HG02973 (cell line): ENCODE measurements around the gene OSBP.
A peak's percentile ranks its signal among the peaks of the same experiment; 100 is the strongest.
"Not testable (repeated sequence)": the region's sequence is repeated elsewhere in the genome, so short reads cannot be mapped to it uniquely, and the experiment has no call there.

Source experiments
- ATAC-seq: cut with Tn5 transposase; IDR thresholded peaks from one replicate; pipeline ENCODE4 v1.9.1; 2021; ENCODE audit warnings: moderate library complexity; ENCODE audit not compliant: unreplicated experiment

The OSBP gene

GRCh38 chr11:59555601-59556114 lies 59.9 kb downstream of the OSBP start:
- no peak for ATAC-seq

DNA sequence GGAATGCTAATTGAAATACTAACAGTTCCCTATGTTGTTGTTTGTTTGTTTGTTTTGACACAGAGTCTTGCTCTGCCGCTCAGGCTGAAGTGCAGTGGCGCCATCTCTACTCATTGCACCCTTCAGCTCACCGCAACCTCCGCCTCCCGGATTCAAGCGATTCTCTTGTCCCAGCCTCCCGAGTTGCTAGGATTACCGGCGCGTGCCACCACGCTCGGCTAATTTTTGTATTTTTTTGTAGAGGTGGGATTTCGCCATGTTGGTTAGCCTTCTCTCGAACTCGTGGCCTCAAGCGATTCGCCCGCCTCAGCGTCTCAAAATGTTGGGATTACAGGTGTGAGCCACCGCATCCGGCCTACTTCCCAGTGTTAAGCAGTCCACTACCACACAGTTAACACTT lies 62.3 kb downstream of the OSBP start:
- no peak for ATAC-seq

GRCh38 chr11:59552844-59553243 lies 62.7 kb downstream of the OSBP start:
- ATAC-seq, result no peak

- no peak for ATAC-seq
Measured at GRCh38 chr11:59551659-59552521, 63.7 kb downstream of the OSBP start.

DNA sequence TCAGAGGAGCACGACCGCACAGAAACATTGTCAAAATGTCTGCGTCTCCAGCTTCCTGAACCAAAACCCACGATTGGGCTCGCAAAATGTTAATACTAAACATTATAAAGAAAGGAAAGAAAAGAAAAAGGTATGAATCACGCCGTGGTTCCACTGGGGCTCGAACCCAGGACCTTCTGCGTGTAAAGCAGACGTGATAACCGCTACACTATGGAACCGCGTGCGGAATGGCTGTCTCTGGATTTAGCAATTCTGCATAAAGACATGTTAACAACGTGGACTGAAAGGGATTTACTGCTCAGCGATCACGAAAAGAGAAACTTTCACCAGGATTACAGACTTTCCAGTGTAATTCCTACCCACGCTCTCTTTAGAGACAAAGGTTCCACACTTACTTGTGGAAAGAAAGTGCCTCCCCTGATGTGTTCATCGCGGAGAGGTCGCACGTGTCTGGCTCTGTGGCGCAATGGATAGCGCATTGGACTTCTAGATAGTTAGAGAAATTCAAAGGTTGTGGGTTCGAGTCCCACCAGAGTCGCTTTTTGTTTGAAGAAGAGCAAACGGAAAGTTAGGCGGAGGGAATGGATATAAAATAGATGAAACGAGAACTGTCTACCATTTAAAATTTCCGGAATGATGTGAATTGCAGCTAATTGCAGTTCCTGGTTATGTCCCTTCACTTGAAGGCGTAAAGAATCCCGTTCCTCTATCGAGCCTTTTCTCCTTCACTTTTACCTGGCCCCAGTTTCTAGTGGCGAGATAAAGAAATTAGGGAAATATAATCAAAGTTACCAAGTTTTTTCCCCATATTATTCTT lies 64.5 kb downstream of the OSBP start:
- peak; percentile 28 for ATAC-seq

DNA sequence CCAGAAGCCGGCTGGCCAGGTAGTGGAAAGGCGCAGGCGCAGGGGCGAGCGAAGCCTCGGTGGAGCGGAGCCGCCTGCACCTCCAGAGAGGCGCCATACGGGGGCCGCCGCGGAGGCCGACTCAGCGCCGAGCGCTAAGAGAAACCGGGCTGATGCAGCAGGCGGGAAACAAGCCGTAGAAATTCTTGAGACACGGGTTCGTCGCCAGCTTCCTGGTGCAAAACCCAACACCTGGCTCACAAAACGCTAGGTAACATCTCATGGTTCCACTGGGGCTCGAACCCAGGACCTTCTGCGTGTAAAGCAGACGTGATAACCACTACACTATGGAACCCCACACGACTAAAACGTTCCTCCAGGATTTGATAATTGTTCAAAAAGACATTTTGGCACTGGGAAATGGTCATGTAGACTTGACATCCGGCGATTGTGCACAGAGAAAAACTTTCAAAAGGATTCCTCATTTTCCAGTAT lies 65.2 kb downstream of the OSBP start:
- ATAC-seq, result peak; percentile 91

GRCh38 chr11:59548309-59548656 lies 67.3 kb downstream of the OSBP start:
- ATAC-seq, result no peak

- not testable (repeated sequence) for ATAC-seq
Measured at GRCh38 chr11:59547605-59548308, 67.8 kb downstream of the OSBP start.

- ATAC-seq, result no peak
Measured at GRCh38 chr11:59545179-59546020, 70.2 kb downstream of the OSBP start.

DNA sequence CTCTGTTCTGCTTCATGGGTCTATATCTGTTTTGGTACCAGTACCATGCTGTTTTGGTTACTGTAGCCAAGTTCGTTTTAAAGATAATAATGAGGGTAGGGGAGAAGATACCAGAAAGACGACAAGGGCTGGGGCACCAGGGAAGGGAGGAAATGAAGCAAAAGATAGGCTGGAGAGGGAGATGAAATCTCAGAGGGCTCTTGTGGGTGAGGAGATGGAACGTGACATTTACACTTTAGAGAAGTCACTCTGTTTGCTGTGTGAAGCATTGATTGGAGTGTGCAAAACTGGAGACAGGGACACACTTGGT lies 70.8 kb downstream of the OSBP start:
- no peak for ATAC-seq

GRCh38 chr11:59543713-59544112 lies 71.9 kb downstream of the OSBP start:
- not testable (repeated sequence) for ATAC-seq

GRCh38 chr11:59542142-59542810 lies 73.3 kb downstream of the OSBP start:
- ATAC-seq, result no peak

DNA sequence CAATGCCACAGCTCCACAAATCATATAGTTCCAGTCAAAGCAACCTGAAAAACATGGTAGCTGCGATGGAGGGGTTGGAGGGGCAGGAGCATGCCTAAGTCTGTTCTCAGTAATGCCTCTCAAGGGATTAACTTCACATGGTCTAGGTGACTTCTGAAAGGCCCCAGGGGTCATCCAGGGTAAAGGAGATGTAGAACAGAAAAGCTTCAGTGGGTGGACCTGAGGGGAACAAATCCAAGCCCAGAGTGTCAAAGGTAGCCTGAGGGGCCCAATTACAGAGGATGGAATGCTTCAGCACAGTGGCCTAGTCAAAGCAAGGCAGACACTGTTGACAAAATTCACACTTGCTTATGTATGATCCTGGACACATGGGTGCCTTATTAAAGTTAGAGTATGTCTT lies 80.9 kb downstream of the OSBP start:
- ATAC-seq, result no peak

GRCh38 chr11:59532620-59533019 lies 83.0 kb downstream of the OSBP start:
- ATAC-seq, result no peak

DNA sequence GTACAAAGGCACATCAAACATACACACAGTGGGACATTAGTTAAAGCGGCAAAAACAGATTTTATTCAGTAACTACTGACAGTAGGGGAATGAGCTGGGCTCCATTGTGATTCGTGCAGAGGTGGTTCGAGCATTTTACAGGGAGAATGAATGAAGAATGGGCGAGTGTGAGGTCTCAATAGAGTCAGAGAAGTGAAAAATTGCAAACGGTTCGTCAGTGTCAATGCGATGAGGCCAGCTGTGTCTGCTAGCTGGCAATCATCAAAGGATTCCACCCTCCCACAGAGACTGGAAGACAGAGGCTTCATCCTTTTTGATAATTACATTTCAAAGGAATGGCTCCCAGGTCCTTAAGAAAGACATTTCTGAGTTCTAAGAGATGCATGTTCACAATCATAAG lies 86.9 kb downstream of the OSBP start:
- ATAC-seq, result no peak
